GM21390 (cell line): ENCODE measurements around the gene CBFA2T2.

Source experiments
- ATAC-seq: cut with Tn5 transposase; IDR thresholded peaks from one replicate; pipeline ENCODE4 v1.9.1; 2021; ENCODE audit not compliant: unreplicated experiment

CBFA2T2 gene

DNA sequence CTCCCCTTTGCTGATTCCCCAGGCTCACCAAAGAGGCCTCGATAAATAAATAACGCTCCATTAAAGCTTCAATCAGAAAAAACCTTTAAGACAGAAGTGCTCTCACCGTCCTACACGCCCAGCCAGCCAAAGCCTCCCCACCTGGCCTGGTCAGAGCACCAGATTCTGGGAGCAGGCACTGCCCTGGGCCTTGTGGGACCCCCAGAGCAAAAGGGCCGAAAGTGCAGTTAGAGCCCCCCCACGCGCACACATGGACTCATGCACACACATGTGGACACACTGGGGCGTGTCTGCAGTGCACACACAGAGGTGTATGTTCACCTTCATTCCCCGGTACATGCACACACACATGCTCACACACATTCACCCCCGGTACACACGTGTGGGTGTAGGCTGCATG lies 186.2 kb downstream of the CBFA2T2 start:
- ATAC-seq = no peak

DNA sequence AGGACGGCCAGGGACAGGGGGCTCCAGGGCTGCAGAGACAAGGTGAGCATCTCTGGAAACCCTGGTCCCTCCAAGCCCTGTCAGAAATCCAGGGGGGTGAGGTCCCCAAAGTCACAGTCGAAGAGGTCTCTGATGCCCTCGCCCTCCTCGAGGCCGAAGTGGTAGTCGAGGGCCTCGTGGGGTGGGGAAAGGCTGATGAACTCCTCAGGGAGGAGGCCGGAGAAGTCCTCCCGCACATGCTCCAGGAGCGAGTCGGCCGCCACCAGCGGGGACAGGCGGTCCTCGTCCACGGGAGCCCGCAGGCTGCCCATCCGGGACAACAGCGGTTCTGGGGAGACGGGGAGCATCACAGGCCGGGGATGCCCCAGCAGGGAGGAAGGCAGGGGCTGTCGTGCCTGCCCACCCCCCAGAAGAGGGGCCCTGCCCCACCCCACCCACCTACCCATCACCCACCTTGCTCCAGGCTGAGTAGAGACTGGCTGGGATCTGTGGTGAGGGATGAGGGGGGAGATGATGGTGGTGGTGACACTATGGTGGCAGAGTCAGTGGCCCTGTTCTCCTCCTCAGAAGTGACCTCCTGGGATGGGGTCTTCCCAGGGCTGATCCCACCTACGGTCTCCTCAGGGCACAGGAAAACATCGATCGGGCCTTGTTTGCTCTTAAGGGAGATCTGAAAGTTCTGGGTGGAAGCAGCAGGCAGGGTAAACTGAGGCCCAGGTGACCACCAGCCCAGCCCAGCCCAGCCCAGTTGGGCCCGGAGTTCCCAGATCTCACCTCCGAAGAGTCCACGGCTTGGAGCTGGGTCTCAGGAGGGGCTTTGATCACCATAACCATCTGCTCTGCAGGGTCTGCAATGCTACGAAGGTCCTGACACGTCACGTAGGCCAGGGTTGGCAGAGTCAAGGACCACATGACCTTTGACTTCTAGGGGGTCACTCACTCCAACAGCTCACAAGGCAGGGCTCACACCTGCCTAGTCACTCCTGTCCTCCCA lies 187.1 kb downstream of the CBFA2T2 start:
- no peak for ATAC-seq

DNA sequence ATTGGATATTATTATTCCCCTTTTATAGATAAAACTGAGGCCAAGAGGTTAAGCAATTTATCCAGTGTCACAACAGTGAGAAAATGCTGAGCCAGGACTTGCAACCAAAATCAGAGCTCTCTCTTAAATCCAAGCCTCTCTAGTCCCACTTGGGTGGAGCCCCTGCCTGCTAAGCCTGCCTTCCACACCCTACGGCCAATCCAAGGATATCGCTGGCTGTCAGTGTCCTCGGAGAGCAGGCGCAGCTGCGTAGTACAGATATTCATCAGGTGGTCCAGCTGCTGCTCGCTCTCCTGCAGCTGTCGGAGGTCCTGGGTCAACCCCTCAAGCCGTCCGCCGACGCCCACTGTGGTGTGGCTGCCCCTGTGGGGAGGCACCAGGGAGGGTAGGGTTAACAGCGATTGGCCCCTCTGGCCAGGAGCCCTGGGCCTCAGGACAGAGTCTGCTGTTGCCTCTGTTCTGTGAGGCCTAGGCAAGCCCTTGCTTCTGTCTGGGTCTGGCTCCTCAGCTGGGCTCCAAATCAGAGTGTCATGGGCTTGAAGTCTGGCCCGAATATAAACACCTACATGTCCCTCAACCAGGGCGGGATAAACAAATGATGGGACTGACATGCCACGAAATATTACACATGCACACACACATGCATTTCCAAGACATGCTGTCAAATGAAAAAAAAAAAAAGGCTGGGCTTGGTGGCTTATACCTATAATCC lies 188.3 kb downstream of the CBFA2T2 start:
- ATAC-seq = no peak

DNA sequence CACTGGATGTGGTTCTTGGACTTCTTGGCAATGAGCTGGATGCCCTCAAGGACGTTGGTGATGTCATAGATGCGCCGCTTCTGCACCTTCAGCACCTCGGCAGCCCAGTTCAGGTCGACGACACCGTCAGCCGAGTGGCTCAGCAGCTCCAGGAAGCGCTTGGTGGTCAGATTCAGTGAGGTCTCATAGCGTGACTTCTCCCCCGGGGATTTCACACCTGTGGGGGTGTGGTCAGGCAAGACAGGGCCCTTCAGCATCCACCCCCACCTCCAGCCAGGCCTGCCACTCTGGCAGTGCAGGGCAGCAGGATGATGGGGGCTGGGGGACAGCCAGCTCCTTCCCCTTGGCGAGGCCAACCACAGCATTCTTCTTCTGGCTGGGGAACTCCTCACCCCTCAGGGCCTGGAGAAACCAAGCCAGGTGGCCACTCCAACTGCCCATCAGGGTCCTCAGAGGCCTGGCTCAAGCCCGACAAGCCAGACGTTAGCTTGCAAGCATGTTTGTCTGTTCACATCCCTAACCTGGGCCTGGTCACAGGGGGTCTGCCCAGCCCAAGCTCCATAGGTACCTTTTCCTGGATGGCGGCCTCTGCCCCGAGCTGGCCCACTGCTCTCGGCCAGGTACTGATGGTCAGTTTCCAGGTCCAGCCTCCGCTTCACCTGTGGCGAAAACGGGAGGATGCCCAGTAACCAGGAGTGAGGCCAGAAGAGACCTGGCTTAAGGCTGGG lies 190.0 kb downstream of the CBFA2T2 start:
- no peak for ATAC-seq

DNA sequence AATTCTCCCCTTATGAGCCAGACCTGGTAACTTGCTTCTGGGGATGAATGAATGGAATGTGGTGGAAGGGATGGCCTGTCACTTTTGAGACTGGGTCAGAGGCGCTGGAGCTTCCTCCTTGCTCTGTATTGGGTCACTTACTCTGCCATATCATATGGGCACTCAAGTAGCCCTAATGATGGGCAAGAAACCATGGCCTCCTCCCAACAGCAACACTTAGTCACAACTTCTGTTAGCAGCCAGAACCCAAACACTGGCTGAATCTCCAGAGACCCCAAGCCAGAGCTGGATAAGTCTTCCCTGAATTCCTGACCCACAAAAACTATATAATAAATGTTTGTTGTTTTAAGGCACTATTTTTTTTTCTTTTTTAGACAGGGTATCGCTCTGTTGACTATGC lies 190.8 kb downstream of the CBFA2T2 start:
- no peak for ATAC-seq

DNA sequence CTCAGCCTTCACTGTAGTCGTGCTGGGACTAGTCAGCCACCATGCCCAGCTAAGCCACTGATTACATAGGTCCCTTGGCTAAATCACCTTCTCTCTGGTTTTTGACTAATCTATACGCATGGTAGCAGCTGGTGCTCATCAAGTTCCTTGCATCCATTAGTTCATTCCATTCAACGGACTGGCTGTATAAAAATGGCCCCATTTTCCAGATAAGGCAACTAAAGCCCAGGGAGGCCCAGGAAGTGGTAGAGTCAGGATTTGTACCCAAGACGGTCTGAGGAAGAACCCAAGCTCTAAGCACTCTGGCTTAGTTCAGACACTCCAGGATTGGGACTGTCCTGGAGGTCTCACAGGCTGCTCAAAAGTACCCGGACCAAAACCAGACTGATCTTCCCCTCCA lies 191.4 kb downstream of the CBFA2T2 start:
- ATAC-seq = no peak

DNA sequence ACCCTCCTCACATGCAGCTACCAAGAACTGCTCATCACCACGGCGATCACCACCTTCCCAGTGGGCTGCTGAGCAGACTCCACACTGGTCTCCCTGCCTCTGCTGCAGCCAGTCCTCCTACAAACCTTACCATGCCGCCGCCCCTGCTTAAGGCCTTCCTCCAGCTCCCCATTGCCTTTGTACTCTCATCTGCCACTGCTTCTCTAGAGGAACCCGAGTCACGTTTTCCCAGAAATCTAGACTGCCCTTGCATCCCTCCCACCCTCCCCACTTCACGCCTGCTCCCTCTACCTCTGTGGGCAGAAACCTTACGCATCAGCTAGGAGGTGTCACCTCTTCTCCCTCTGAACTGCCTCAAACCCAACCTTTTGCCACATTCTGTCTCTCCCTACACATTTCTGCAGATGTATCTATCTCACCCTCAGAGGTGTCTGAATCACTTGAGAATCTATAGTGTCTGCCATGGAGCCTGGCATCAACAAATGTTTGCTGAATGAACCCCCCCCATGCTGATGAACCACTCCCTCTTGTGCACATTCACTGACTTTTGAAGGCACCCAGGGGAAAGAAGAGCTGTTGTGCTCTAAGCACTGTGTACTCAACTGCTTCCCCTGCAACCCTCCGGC lies 191.9 kb downstream of the CBFA2T2 start:
- ATAC-seq = no peak

DNA sequence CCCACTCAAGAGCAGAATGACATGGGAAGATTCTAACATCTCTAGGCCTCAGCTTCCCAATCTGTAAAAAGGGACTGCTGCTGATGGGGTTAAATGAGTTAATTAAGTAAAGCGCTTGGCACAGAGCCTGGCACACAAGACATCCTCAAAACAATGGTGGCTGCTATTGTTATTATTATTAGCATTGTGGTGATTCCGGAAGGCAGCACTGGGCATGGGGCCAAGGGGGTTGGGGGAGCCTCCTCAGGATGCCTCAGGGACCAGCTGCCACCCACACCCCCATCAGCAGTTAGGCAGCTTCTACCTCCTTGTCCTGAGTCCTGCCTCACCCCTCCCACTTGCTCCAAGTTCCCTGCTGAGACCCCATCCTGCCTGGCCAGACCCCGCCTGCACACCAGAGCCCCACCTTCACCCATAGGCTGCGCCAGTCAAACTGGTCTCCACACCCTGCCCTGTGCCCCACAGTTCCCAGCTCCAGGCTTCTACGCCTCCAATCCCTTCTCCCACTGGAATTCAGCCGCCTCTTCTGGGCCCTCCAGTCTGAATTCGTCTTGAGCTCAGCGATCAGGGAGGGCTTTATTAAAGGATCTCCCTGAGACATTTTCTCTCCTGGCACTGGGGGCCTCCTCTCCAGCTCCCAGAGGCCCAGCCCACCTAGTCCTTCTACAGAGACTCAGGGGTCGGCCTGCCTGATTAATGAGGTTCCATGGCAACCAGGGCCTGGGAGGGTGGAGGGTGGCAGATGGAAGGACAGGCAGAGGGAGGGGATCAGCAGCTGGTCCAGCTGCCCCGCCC lies 194.8 kb downstream of the CBFA2T2 start:
- no peak for ATAC-seq

DNA sequence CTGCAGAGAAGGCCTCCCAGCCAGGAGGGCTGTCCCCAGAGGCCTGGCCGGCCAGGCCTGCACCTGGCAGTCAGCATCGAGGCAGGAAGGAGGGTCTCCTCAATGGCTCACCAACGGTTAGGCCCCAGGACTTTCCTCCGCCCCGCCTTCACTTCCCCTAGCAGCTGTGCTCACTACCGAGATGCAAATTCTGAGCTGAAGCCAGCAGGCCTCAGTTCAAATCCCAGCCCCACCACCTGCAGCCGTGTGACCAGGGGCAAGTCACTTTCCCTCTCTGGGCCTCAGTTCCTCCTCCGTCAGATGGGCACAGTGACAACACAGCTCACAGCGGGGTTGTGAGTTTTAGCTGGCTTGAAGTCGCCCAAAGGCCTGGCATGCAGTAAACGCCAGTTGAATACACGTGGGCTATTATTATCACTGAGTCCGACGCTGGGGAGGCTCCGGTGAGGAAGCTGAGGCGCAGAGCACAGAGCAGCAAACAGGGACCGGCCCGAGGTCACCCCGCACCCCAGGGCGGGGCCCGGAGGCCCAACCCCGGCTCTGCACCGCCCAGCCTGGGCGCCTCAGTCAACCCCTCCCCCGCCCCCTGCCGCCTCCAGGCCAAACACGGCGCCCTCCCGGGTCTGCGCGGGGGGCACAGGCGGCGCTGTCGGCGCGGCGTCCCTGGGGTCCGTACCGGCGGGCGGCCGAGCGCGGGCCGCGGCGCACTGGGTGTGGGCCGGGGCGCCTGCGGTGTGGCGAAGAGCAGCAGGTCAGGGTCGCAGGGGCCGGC lies 195.6 kb downstream of the CBFA2T2 start:
- peak; percentile 43 for ATAC-seq

DNA sequence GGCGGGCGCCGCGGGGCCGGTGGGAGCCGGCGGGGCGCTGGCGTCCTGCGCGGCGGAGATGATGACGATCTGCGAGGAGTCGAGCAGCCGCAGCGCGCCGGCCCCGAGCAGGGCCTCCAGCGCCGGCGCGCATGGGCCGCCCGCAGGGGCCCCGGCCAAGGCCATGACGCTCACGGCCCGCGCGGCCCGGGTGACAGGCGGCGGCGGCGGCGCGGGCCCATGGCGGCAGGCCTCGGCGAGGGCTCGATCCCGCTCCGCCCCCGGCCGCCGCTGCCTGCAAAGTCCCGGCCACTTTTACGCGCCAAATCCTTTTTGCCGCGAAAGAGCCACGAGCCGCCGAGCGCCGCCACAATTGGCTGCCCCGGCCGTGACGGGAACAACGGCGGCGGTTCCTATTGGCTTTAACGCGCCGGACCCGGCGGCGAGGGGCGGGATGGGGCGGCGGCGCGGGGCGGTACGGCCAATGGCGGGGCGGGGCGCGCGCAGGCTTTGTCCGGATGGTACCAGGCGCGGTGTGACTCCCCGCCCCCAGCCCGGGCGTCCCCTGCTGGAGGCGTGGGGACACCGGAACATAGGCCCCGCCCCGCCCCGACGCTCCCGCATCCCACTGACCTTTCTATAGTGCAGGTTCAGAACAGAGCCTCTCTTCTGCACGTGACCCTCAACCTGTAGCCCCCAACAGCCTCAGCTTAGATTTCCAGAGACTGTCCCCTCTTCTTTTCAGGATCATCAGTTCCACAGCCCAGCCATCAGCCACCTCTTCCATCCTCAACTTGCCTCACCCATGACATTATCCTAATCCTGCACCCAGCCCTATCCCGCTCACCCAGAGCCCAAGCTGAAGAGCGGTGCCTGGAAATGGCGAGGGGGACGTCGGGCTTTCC lies 196.4 kb downstream of the CBFA2T2 start, which contains the start of gene E2F1:
E2F1 (minus strand) TSS at position 286 of the 884 bp plus-strand sequence; CDS start at position 165, 121 bp downstream.
- peak; percentile 75 for ATAC-seq

DNA sequence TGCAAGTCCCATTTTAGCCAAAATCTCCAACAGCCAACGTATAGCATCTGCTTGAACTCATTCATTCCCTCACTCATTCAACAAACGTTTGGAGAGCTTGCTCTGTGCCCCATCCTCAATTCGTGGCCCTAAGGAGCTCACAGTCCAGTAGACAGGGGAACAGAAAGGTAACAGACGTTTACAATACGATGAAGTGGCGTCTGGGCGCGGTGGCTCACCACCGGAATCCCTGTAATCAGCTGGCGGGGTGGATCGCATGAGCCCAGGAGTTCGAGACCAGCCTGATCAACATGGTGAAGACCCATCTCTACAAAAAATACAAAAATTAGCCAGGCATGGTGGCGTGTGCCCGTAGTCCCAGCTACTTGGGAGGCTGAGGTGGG lies 197.1 kb downstream of the CBFA2T2 start:
- ATAC-seq = no peak

DNA sequence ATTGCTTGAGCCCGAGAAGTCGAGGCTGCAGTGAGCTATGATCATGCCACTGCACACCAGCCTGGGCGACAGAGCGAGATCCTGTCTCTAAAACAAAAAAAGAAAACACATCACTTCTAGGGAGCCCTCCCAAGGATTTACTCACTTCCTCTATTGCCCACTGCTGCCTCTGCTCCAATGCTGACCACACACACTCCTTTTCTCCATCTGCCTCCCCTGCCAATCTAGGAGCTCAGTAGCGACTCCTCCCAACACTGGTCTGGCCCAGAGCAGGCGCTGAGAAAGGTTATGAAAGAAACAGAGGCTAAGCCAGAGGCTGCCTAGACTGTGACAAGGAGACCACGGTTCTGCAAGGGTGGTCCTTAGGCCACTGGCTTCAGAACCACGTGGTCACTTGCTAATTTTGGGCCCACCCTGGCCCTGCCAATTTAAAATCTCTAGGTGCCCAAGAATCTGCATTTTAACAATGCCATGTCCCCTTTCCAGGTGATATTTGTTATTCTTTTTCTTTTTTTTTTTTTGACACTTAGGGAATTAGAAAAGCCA lies 197.5 kb downstream of the CBFA2T2 start:
- no peak for ATAC-seq

DNA sequence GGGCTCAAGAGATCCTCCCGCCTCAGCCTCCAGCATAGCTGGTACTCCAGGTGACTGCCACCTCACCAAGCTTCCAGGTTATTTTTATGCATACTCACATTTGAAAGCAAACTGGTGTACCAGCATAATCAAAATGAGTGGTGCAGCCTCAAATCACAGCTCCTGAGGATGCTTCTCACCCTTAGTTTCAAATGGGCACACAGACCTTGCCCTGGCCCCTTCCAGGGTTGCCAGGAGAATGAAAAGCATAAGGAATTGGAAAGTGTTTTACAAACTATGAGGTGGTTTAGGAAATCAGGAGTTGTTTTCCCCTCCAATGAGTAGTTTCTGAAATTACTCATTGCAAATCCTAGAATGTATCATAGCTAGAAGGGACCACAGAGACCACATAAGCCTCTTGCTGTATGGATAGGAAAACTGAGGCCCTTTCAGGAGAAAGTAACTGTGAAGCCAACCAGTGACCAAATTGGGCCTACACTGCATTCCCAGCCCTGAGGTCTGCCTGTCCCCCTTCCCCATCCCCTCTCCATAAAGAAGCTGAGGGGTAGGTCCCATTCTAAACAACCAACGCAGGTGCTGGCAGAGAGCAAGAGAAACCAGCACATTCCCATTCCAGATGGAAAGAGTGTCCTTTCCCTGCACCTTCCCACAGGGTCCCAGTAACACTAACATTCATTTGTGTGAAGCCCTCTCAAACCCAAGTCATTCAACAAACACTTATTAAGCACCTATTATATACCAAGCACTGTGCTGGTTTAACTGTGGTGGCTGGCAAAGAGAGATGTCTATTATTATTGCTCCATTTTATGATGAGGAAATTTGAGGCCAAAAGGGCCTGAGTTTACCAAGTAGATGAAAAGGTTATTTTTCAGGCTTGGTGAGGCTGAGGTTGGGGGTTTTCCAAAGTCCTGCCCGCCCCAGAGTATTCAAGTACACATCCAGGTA lies 198.4 kb downstream of the CBFA2T2 start:
- ATAC-seq = no peak

DNA sequence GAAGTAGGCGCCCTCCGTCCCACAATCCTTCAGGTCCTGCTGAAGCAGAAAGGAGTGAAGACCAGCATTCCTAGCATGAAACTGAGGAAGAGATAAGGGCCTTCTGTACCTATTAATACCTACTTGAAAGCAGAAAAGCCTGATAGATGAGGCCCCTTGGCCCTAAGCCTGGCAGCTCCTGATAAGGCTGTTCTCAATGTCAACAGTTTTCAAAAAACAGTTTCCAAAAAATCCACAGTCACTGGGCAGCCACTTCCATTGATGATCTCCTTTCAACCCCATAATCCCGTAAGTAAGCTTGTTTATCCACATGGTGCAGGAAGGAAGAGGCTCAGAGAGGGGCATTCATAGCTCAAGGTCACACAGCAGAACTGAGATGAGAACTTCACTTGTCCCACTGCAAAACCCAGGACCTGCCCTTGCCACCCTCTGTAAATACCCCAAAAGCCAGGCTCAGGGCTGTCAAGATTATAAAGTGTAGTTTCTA lies 199.1 kb downstream of the CBFA2T2 start:
- no peak for ATAC-seq

DNA sequence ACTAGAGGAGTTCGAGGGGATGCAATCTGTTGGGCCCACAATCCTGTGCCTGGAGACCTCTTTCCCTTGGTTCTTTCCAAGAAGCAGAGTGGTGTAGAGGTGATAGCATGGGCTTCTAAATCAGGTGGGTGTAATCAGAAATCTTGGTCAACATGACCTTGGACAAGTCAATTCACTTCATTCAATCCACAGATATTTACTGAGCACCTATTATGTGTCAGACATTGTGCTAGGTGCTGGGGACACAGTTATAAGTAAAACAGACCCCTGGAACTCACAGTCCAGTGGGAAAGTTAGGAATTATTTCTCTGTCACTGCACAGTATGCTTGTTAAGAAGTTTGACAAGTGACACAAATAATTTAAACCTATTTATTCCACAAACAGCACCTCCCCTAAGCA lies 199.6 kb downstream of the CBFA2T2 start:
- no peak for ATAC-seq

DNA sequence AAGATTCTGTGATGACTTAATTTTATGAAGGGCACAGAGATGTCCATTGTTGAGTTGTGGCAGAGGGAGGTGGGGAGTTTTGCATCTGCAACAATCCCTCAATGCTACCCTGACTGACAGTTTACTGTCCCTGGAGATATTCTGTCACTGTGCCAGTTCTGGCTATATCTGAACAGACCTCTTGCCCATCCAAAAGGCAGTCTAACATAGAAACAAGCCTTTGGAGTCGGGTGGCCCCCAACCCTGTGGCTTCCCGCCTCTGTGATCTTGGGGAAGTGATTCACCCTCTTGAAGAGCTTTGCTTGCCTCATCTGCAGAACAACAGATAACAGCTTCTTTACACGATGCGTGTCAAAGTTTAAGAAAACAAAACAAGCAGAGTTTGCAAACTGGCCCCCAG lies 200.1 kb downstream of the CBFA2T2 start:
- no peak for ATAC-seq

DNA sequence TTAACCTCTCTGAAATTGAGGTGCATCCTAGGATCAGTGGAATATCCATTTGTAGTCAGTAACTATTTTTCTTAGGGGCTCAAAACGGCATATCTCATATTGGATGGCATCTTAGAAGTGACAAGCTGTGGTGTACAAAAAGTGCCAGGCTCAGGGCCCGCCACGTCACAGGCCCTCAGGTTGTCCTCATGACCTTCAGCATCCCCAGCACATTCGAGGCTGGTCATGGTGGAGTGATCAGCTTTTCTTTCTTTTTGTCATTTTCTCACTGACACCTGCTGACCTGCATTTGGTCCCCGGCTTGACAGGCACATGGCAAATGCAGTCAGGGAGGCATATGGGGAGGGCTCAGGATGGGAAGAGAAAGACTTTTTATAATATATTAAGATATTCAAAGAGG lies 203.4 kb downstream of the CBFA2T2 start:
- no peak for ATAC-seq
